Measurements from ENCODE around the gene MLF2.
A peak's percentile ranks its signal among the peaks of the same experiment; 100 is the strongest.
"Not testable (repeated sequence)": the region's sequence is repeated elsewhere in the genome, so short reads cannot be mapped to it uniquely, and the experiment has no call there.

MLF2 gene

GRCh38 chr12:6765634-6766581 is 13.0 kb upstream of the MLF2 start, which contains the start of gene PTMS:
Gene PTMS, plus strand, starts transcription at chr12:6766363. Its CDS starts 343 bp downstream, at chr12:6766706.
- peak; percentile 69 for DNase-seq (ENCODE audit: low read depth, low spot score)

GRCh38 chr12:6765048-6765633 is 12.2 kb upstream of the MLF2 start:
- no peak for DNase-seq (ENCODE audit: low read depth, low spot score)

- DNase-seq (ENCODE audit: low read depth, low spot score), result peak; percentile 97
Observed at GRCh38 chr12:6764011-6764828, 11.3 kb upstream of the MLF2 start.

- no peak for DNase-seq (ENCODE audit: low read depth, low spot score)
Observed at GRCh38 chr12:6763380-6763779, 10.4 kb upstream of the MLF2 start.

- no peak for DNase-seq (ENCODE audit: low read depth, low spot score)
Observed at GRCh38 chr12:6759741-6760140, 6.8 kb upstream of the MLF2 start.

- no peak for DNase-seq (ENCODE audit: low read depth, low spot score)
Observed at GRCh38 chr12:6758506-6759095, 5.7 kb upstream of the MLF2 start.

- no peak for DNase-seq (ENCODE audit: low read depth, low spot score)
Observed at GRCh38 chr12:6757028-6757690, 4.2 kb upstream of the MLF2 start.

- no peak for DNase-seq (ENCODE audit: low read depth, low spot score)
Observed at GRCh38 chr12:6754411-6754810, 1.5 kb upstream of the MLF2 start.

GRCh38 chr12:6753772-6754356 is 923 bp upstream of the MLF2 start:
- no peak for DNase-seq (ENCODE audit: low read depth, low spot score)

GRCh38 chr12:6752167-6752920 is 597 bp downstream of the MLF2 start:
- no peak for DNase-seq (ENCODE audit: low read depth, low spot score)

GRCh38 chr12:6751767-6752166 is 1.2 kb downstream of the MLF2 start:
- DNase-seq (ENCODE audit: low read depth, low spot score), result no peak

GRCh38 chr12:6750506-6750905 is 2.4 kb downstream of the MLF2 start:
- DNase-seq (ENCODE audit: low read depth, low spot score), result no peak

GRCh38 chr12:6748761-6749160 is 4.2 kb downstream of the MLF2 start:
- no peak for DNase-seq (ENCODE audit: low read depth, low spot score)

- no peak for DNase-seq (ENCODE audit: low read depth, low spot score)
Observed at GRCh38 chr12:6747216-6747615, 5.7 kb downstream of the MLF2 start.

GRCh38 chr12:6745741-6746525 is 7.0 kb downstream of the MLF2 start:
- DNase-seq (ENCODE audit: low read depth, low spot score), result no peak

- DNase-seq (ENCODE audit: low read depth, low spot score), result not testable (repeated sequence)
Observed at GRCh38 chr12:6743300-6743699, 9.6 kb downstream of the MLF2 start.

- DNase-seq (ENCODE audit: low read depth, low spot score), result no peak
Observed at GRCh38 chr12:6742834-6743233, 10.1 kb downstream of the MLF2 start.

- DNase-seq (ENCODE audit: low read depth, low spot score), result not testable (repeated sequence)
Observed at GRCh38 chr12:6742080-6742479, 10.9 kb downstream of the MLF2 start.

- DNase-seq (ENCODE audit: low read depth, low spot score), result no peak
Observed at GRCh38 chr12:6736754-6737153, 16.2 kb downstream of the MLF2 start.

All from smooth muscle cell of the brain vasculature (primary cell).